HG03442 (cell line): ENCODE measurements around the gene PCSK6.
A peak's percentile ranks its signal among the peaks of the same experiment; 100 is the strongest.

Experiments
- ATAC-seq: cut with Tn5 transposase; IDR thresholded peaks from one replicate; pipeline ENCODE4 v1.9.1; 2021; ENCODE audit warnings: mild to moderate bottlenecking, moderate library complexity; ENCODE audit not compliant: unreplicated experiment

The PCSK6 gene

DNA sequence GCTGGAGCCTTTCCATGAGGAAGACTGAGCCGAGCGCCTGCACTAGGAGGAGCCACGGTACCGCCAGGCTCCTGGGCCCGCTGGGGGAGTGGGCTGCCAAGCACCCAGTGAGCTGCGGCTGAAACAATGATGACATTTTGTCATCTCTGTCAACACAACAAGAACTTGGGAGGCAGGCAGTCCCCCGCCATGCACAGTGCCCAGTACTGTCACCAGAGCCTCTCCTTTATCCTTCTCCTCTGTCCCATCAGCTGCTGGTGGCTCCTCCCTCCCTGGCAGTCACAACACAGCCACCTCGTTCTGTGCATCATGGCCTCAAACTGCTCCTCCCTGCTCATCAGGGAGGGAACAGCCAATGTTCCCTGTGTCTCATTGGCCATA lies 34.0 kb upstream of the PCSK6 start:
- ATAC-seq: no peak

GRCh38 chr15:101522621-101523559 lies 33.4 kb upstream of the PCSK6 start:
- no peak for ATAC-seq

DNA sequence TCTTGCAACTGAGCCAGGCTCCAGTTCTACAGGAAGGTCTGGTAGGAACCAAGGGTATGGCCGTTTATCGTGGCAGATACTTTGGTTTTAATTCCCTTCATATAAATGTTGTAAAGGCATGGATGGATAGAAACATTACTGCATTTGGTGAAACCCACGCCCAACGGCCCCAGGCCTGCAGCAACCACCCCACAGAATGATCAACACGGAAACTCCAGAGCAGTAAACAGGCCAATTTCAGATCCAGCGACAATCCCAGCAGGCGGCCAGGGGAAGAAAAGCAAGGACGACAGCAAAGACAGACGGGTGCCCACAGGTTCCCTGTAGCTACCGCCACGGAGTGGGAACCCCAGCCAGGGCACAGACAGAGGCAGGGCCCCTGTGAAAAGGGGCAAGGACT lies 32.6 kb upstream of the PCSK6 start:
- ATAC-seq: no peak

DNA sequence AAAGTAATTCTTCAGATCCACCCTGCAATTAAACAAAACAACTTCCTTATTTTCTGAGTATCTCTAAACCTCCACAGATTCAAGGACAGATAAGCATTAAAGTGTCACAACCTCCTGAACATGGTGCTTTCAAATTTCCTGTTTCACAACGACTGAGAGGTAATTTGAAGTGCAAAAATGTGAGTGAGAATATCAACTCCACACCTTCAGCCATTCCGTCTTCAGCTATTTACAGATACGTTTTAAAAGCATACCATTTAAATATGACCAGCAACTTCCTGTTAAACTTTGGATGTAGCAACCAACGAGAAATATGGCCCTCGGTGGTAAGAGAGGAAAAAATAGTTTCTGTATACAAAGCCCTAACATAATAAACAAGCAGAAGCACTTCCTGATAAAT lies 32.1 kb upstream of the PCSK6 start:
- no peak for ATAC-seq

- no peak for ATAC-seq
These were observed 31.6 kb upstream of the PCSK6 start for GRCh38 chr15:101521069-101521468.

DNA sequence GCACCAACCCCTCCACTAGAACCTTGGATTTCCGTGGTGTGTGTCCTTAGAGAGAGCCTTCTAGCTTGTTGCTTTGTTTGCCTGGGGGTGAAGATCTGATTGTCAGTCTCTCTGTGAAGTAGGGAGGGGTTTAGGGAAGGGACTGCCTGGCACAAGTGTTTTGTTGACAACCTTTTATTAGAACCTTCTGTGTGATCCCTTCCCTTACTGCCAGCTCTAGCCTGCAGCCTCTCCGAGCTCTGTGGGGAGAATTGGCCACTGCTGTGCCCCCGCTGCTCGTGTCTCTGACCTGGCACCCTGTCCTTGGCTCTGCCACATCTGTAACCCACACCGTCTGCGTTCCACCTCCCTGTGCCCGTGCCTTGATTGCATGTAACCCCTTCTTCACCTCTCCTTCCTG lies 30.9 kb upstream of the PCSK6 start:
- no peak for ATAC-seq

DNA sequence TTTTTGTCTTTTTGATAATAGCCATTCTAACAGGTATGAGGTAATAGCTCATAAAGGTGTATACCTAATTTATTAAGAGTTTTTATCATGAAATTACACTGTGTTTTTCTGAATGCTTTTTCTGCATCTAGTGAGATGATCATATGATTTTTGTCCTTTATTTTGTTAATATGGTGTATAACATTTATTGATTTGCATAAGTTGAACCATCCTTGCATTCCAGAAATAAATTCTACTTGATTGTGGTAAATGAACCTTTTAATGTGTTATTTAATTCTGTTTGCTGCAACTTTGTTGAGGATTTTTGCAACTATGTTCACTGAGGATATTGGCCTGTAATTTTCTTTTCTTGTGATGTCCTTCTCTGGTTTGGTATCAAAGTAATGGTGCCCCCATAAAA lies 28.0 kb upstream of the PCSK6 start:
- ATAC-seq: no peak

DNA sequence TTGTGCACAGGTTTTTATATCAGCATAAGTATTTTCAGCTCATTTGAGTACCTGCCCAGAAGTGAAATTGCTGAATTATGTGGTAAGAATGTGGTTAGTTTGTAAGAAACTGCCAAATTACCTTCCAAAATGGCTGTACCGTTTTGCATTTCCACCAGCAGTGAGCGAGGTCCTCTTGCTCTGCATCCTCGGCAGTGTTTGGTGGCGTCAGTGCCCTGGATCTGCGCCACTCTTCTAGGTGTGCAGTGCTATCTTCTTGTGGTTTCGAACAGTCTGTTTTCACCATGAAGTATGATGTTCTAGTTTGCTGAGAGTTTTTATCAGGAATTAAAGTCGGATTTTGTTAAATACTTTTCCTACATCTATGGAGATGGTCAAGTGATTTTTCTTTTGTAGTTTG lies 24.8 kb upstream of the PCSK6 start:
- no peak for ATAC-seq

GRCh38 chr15:101511717-101512116 lies 22.2 kb upstream of the PCSK6 start:
- ATAC-seq: no peak

GRCh38 chr15:101510212-101511197 lies 21.0 kb upstream of the PCSK6 start:
- ATAC-seq: no peak

DNA sequence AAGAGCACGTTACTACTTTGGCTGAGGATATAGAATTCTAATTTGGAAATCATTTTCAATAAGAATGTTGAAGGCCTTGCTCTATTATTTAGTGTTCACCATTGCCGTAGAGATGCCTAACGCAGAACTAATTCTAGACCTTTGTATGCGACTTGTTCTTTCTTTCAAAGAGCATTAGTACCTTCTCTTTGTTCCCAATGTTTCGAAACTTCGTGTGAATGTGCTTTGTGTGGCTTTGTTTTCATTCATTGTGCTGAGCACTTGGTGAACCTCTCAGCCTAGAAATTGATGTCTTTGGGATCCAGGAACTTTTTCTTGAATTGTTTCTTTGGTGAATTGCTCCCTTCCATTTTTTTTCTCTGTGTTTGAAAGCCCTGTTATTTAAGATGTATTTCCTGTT lies 19.8 kb upstream of the PCSK6 start:
- no peak for ATAC-seq

GRCh38 chr15:101506491-101506890 lies 17.0 kb upstream of the PCSK6 start:
- ATAC-seq: no peak

GRCh38 chr15:101505610-101506337 lies 16.3 kb upstream of the PCSK6 start:
- ATAC-seq: no peak

- no peak for ATAC-seq
These were observed 15.5 kb upstream of the PCSK6 start for GRCh38 chr15:101504866-101505609.

DNA sequence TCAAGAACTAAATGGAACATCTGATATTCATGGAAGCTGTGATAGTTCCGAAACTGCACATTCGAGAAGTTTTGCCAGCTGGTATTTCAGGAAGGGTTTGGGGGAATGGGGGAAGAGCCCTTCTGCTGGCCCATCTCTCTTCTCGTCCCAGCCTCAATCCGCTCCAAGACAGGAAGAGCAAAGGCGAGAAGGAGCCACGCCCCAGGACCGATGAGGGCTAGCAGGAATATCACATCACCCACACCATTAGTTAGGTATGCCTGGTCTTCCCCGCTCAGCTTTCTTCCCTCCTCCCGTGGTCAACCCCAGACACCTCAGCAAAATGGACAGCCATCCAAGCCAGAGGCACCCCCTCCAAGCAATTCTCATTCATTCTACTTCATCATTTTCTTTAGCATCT lies 14.9 kb upstream of the PCSK6 start:
- no peak for ATAC-seq

- no peak for ATAC-seq
These were observed 13.7 kb upstream of the PCSK6 start for GRCh38 chr15:101503296-101503599.

GRCh38 chr15:101502572-101503295 lies 13.2 kb upstream of the PCSK6 start:
- no peak for ATAC-seq

DNA sequence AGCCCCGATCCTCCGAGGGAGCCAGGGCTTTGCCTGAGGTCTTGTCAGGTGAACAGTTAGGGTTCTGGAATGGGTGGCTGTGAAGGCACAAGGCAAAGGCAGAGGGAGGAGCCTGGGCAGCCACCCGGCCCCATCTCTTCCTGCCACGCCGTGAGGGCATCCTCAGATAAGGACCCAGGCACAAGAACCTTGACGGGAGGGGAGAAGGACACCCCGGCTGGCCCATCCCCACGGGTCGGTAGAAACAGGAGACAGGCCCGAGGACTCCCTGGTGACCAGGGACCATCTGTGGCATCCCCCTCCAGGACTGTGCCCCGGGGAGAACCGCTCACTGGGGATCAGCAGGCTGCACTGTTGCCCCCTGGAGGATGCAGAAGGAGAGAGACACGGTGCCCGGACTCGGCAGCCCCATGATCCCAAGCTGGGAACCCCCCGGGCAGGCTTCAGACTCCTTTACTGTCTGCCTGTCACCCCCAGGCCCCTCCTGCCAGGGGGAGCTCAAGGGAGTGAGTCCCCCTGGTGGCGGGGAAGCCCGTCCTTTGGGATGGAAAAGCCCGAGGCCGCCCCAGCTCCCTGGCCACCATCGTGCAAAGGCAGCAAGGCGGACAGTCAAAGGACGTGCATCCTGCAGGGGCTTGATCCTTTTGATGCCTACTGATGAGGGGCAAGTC lies 12.3 kb upstream of the PCSK6 start:
- peak; percentile 38 for ATAC-seq

- ATAC-seq: no peak
These were observed 11.5 kb upstream of the PCSK6 start for GRCh38 chr15:101500865-101501551.
